Activated CD8-positive, alpha-beta T cell treated with anti-CD3 and anti-CD28 coated beads for 36 hours (primary cell): ENCODE data around the gene NUP210L. TPM values are rescaled to one million over a fixed set of nuclear protein-coding genes. Genes with fewer than 3 reads are reported as not detected.
"Not testable (repeated sequence)": the region's sequence is repeated elsewhere in the genome, so short reads cannot be mapped to it uniquely, and the experiment has no call there.

Experiments
- ATAC-seq: fragments of 200-7000 bp; cut with Tn5 transposase; one replicate; pipeline ENCODE4 v1.10.0; 2021; ENCODE audit warnings: mild to moderate bottlenecking, moderate library complexity
- CTCF ChIA-PET: fragments of 350-600 bp; sonication (Branson Sonifier 250); formaldehyde crosslinking; loops from one replicate; lab custom pipeline; 2021; ENCODE audit warnings: antibody characterized with exemption; lab: Charles Lee
- POLR2A ChIA-PET: fragments of 350-600 bp; sonication (Branson Sonifier 250); formaldehyde crosslinking; loops from one replicate; lab custom pipeline; 2021; ENCODE audit warnings: antibody characterized with exemption; lab: Charles Lee
- DNase-seq: peaks from one replicate; pipeline ENCODE4 v3.0.0-alpha.2; 2020
- H3K27ac Mint-ChIP-seq: one replicate; pipeline ENCODE4 v1.8.0; 2021; ENCODE audit warnings: mild to moderate bottlenecking, mixed read lengths
- H3K27me3 Mint-ChIP-seq: one replicate; pipeline ENCODE4 v1.8.0; 2021; ENCODE audit warnings: mixed read lengths
- H3K36me3 Mint-ChIP-seq: one replicate; pipeline ENCODE4 v1.8.0; 2021; ENCODE audit warnings: low read depth, mixed read lengths
- H3K4me1 Mint-ChIP-seq: one replicate; pipeline ENCODE4 v1.8.0; 2021; ENCODE audit warnings: low read depth, mixed read lengths
- H3K4me3 Mint-ChIP-seq: one replicate; pipeline ENCODE4 v1.8.0; 2021; ENCODE audit warnings: mild to moderate bottlenecking, moderate library complexity, mixed read lengths
- H3K9me3 Mint-ChIP-seq: one replicate; pipeline ENCODE4 v1.8.0; 2021; ENCODE audit warnings: mixed read lengths
- CTCF ChIP-seq: fragments of 200-600 bp; IDR thresholded peaks from one replicate; pipeline ENCODE4 v1.8.0; 2022; ENCODE audit warnings: antibody characterized with exemption, mild to moderate bottlenecking
- intact Hi-C: fragments of 100-400 bp; cut with micrococcal nuclease; formaldehyde crosslinking; loops from one replicate; pipeline ENCODE4 v1.10.0; 2022
- total RNA-seq, 2 experiments: library from RNA; stranded (reverse); gene quantifications; one replicate each; pipeline ENCODE4 v1.2.3, GENCODE V29; 2021

NUP210L gene
- total RNA-seq, 2 experiments from 2014 or later, result 0.07 TPM; not detected in 1

- Mint-ChIP-seq H3K4me1 (no peaks in the 10 kb centered on the region), H3K9me3 (no peaks in the 10 kb centered on the region), H3K4me3 (no peak overlapping the region), H3K27ac (no peak overlapping the region), H3K36me3 (no peaks in the 10 kb centered on the region), H3K27me3 (no peaks in the 10 kb centered on the region)
- POLR2A ChIA-PET, result no interaction called here
- intact Hi-C loops, result no loop called here
- CTCF ChIA-PET, result no interaction called here
- ATAC-seq (no peak), DNase-seq (no peak)
- TF ChIP-seq CTCF, result no peak
Observed at GRCh38 chr1:154006136-154006535, 148.7 kb downstream of the NUP210L start.

GRCh38 chr1:154000420-154000819 lies 154.5 kb downstream of the NUP210L start:
- Mint-ChIP-seq H3K27ac (no peak overlapping the region), H3K27me3 (no peaks in the 10 kb centered on the region), H3K4me1 (peaks cover 2% of the 10 kb centered on the region), H3K36me3 (peaks cover 6% of the 10 kb centered on the region), H3K9me3 (peaks cover under 1% of the 10 kb centered on the region), H3K4me3 (no peak overlapping the region)
- ChIA-PET POLR2A (interaction anchor here (1.1 to 3.4 kb wide), 2 partner anchors 7 to 225 kb away, joined by 3 to 24 read pairs; partner anchors contain the start of gene SLC27A3), CTCF (interaction anchor here (3.6 kb wide), 1 partner anchor 14 kb away, joined by 12 read pairs; the partner anchor contains the start of gene RAB13)
- no peak for TF ChIP-seq CTCF
- DNase-seq, result no peak
- ATAC-seq, result no peak
- intact Hi-C loops, result no loop called here

GRCh38 chr1:153996882-153997281 lies 158.0 kb downstream of the NUP210L start:
- intact Hi-C loops, result loop anchor here (10.0 kb wide), 2 partner anchors 158 to 268 kb away; partner anchors contain the start of gene NUP210L
- POLR2A ChIA-PET, result not testable (repeated sequence)

GRCh38 chr1:153995640-153996039 lies 159.2 kb downstream of the NUP210L start:
- Mint-ChIP-seq H3K4me3 (no peak overlapping the region), H3K4me1 (peaks cover 11% of the 10 kb centered on the region), H3K9me3 (peaks cover 2% of the 10 kb centered on the region), H3K27ac (peak overlapping the region; percentile 50), H3K27me3 (no peaks in the 10 kb centered on the region), H3K36me3 (peaks cover 50% of the 10 kb centered on the region)
- ATAC-seq (no peak), DNase-seq (no peak)
- TF ChIP-seq CTCF, result no peak
- POLR2A ChIA-PET, result interaction anchor here (0.8 to 12.7 kb wide), 8 partner anchors 9 to 189 kb away, joined by 3 to 237 read pairs (median 4); partner anchors contain the start of genes CREB3L4, JTB and NUP210L
- intact Hi-C loops, result loop anchor here (10.0 kb wide), 2 partner anchors 159 to 269 kb away; partner anchors contain the start of gene NUP210L
- CTCF ChIA-PET, result interaction anchor here (1.9 kb wide), 1 partner anchor 9 kb away, joined by 9 read pairs; the partner anchor contains the start of gene RAB13

More at GRCh38 chr1:153996882-153997281, 158.0 kb downstream of the NUP210L start:
- H3K27me3 Mint-ChIP-seq, H3K9me3 Mint-ChIP-seq, H3K27ac Mint-ChIP-seq, DNase-seq, H3K4me1 Mint-ChIP-seq, H3K4me3 Mint-ChIP-seq, ATAC-seq: not testable (repeated sequence)
- CTCF ChIA-PET, result interaction anchor here (1.9 kb wide), 1 partner anchor 10 kb away, joined by 9 read pairs; the partner anchor contains the start of gene RAB13
- peaks cover 37% of the 10 kb centered on the region for H3K36me3 Mint-ChIP-seq

GRCh38 chr1:153995202-153995601 lies 159.7 kb downstream of the NUP210L start:
- Mint-ChIP-seq H3K36me3 (peaks cover 51% of the 10 kb centered on the region), H3K4me3 (no peak overlapping the region), H3K9me3 (peaks cover 2% of the 10 kb centered on the region), H3K27me3 (no peaks in the 10 kb centered on the region), H3K27ac (peak overlapping the region; percentile 50), H3K4me1 (peaks cover 15% of the 10 kb centered on the region)
- intact Hi-C loops, result loop anchor here (10.0 kb wide), 2 partner anchors 160 to 270 kb away; partner anchors contain the start of gene NUP210L
- ATAC-seq (no peak), DNase-seq (no peak)
- CTCF ChIA-PET, result interaction anchor here (0.6 to 1.9 kb wide), 2 partner anchors 8 to 77 kb away, joined by 3 to 9 read pairs; partner anchors contain the start of gene RAB13
- TF ChIP-seq CTCF, result no peak
- POLR2A ChIA-PET, result interaction anchor here (0.8 to 12.7 kb wide), 9 partner anchors 7 to 189 kb away, joined by 3 to 237 read pairs (median 4); partner anchors contain the start of genes CREB3L4, JTB and NUP210L
